H9 (cell line): ENCODE data around the gene ERP44. TPM values are rescaled to one million over a fixed set of nuclear protein-coding genes. Genes with fewer than 3 reads are reported as not detected.

Experiments
- DNase-seq: peaks from one replicate; pipeline ENCODE4 v3.0.0-alpha.2; 2017
- H2AFZ ChIP-seq: one replicate; pipeline ENCODE4 v1.6.1; 2013; ENCODE audit warnings: mild to moderate bottlenecking, low read length, control low read depth, moderate library complexity
- H2AK5ac ChIP-seq: 2 replicates; pipeline ENCODE4 v1.6.1; 2013; ENCODE audit warnings: low read length, control low read depth, mixed read lengths; ENCODE audit not compliant: insufficient read length
- H2BK120ac ChIP-seq: one replicate; pipeline ENCODE4 v1.6.1; 2013; ENCODE audit warnings: low read depth, mild to moderate bottlenecking, low read length, control low read depth, inconsistent platforms; ENCODE audit not compliant: poor library complexity, severe bottlenecking
- H2BK12ac ChIP-seq: 2 replicates; pipeline ENCODE4 v1.6.1; 2013; ENCODE audit warnings: low read length, control low read depth, mixed read lengths, low read depth; ENCODE audit not compliant: insufficient read length
- H2BK15ac ChIP-seq: 2 replicates; pipeline ENCODE4 v1.6.1; 2013; ENCODE audit warnings: low read depth, low read length, control low read depth
- H2BK20ac ChIP-seq: one replicate; pipeline ENCODE4 v1.6.1; 2013; ENCODE audit warnings: low read depth, mild to moderate bottlenecking, low read length, control low read depth, inconsistent platforms; ENCODE audit not compliant: poor library complexity, severe bottlenecking
- H2BK5ac ChIP-seq: 2 replicates; pipeline ENCODE4 v1.6.1; 2013; ENCODE audit warnings: low read length, control low read depth, mixed read lengths; ENCODE audit not compliant: insufficient read length
- H3K14ac ChIP-seq: 2 replicates; pipeline ENCODE4 v1.6.1; 2013; ENCODE audit warnings: low read length, control low read depth; ENCODE audit not compliant: insufficient read depth
- H3K18ac ChIP-seq: 2 replicates; pipeline ENCODE4 v1.6.1; 2013; ENCODE audit warnings: low read depth, mild to moderate bottlenecking, mixed read lengths, low read length, control low read depth; ENCODE audit not compliant: insufficient read length
- H3K23ac ChIP-seq: 2 replicates; pipeline ENCODE4 v1.6.1; 2013; ENCODE audit warnings: low read length, control low read depth, mixed read lengths, low read depth; ENCODE audit not compliant: insufficient read length
- H3K23me2 ChIP-seq: 2 replicates; pipeline ENCODE4 v1.6.1; 2013; ENCODE audit warnings: low read depth, mild to moderate bottlenecking, mixed read lengths, low read length, control low read depth; ENCODE audit not compliant: insufficient read length, poor library complexity, severe bottlenecking
- H3K27ac ChIP-seq: 2 replicates; pipeline ENCODE4 v1.5.1; 2013; ENCODE audit warnings: low read length, control low read depth, mixed read lengths, low read depth; ENCODE audit not compliant: insufficient read length
- H3K27me3 ChIP-seq: 2 replicates; pipeline ENCODE4 v1.6.1; 2013; ENCODE audit warnings: low read length, control low read depth, inconsistent platforms; ENCODE audit not compliant: insufficient read depth
- H3K4ac ChIP-seq: 2 replicates; pipeline ENCODE4 v1.6.1; 2013; ENCODE audit warnings: low read depth, mild to moderate bottlenecking, control low read depth, inconsistent platforms, low read length, moderate library complexity
- H3K4me1 ChIP-seq: 2 replicates; pipeline ENCODE4 v1.6.1; 2013; ENCODE audit warnings: low read length, control low read depth, inconsistent platforms; ENCODE audit not compliant: insufficient read depth
- H3K4me2 ChIP-seq: 2 replicates; pipeline ENCODE4 v1.6.1; 2013; ENCODE audit warnings: low read length, control low read depth, mixed read lengths; ENCODE audit not compliant: insufficient read length, insufficient read depth
- H3K56ac ChIP-seq: 2 replicates; pipeline ENCODE4 v1.6.1; 2013; ENCODE audit warnings: low read depth, mild to moderate bottlenecking, mixed read lengths, low read length, control low read depth; ENCODE audit not compliant: insufficient read length
- H3K79me1 ChIP-seq: 2 replicates; pipeline ENCODE4 v1.6.1; 2013; ENCODE audit warnings: low read depth, mild to moderate bottlenecking, moderate library complexity, low read length, control low read depth, inconsistent platforms; ENCODE audit not compliant: insufficient read depth, poor library complexity, severe bottlenecking
- H3K79me2 ChIP-seq: 2 replicates; pipeline ENCODE4 v1.6.1; 2013; ENCODE audit warnings: low read length, control low read depth, inconsistent platforms; ENCODE audit not compliant: insufficient read depth
- H3K9ac ChIP-seq: 2 replicates; pipeline ENCODE4 v1.6.1; 2013; ENCODE audit warnings: low read length, control low read depth, mixed read lengths; ENCODE audit not compliant: insufficient read length; ENCODE audit errors: extremely low read depth
- H3K9me3 ChIP-seq: one replicate; pipeline ENCODE4 v1.6.1; 2013; ENCODE audit warnings: low read depth, low read length, inconsistent platforms; ENCODE audit not compliant: control insufficient read depth
- H3T11ph ChIP-seq: one replicate; pipeline ENCODE4 v1.6.1; 2013; ENCODE audit warnings: mild to moderate bottlenecking, low read length, control low read depth, inconsistent platforms
- H4K20me1 ChIP-seq: one replicate; pipeline ENCODE4 v1.6.1; 2013; ENCODE audit not compliant: control insufficient read depth, insufficient read length, insufficient read depth
- H4K5ac ChIP-seq: 2 replicates; pipeline ENCODE4 v1.6.1; 2013; ENCODE audit warnings: low read depth, mild to moderate bottlenecking, mixed read lengths, low read length, control low read depth; ENCODE audit not compliant: insufficient read length
- H4K8ac ChIP-seq: replicated peaks from 2 replicates; pipeline ENCODE4 v1.6.1; 2013; ENCODE audit warnings: low read length, control low read depth, mixed read lengths, low read depth; ENCODE audit not compliant: insufficient read length
- H4K91ac ChIP-seq: 2 replicates; pipeline ENCODE4 v1.6.1; 2013; ENCODE audit warnings: low read depth, mild to moderate bottlenecking, moderate library complexity, mixed read lengths, low read length, control low read depth; ENCODE audit not compliant: insufficient read length
- H3K27ac Mint-ChIP-seq, 3 experiments: 2 replicates in 2 of 3; 3 replicates in 1 of 3; pipeline ENCODE4 v1.8.0; 2020 to 2021; ENCODE audit warnings: mixed read lengths in 3 of 3, mild to moderate bottlenecking in 1 of 3, moderate library complexity in 1 of 3
- H3K27me3 Mint-ChIP-seq: 2 replicates; pipeline ENCODE4 v1.8.0; 2021; ENCODE audit warnings: low read depth, mild to moderate bottlenecking, moderate library complexity, mixed read lengths
- H3K36me3 Mint-ChIP-seq, 3 experiments: 2 replicates in 2 of 3; 3 replicates in 1 of 3; pipeline ENCODE4 v1.8.0; 2020 to 2021; ENCODE audit warnings: low read depth in 3 of 3, mixed read lengths in 3 of 3; ENCODE audit not compliant: insufficient read depth in 1 of 3
- H3K4me1 Mint-ChIP-seq, 2 experiments: 2 replicates each; pipeline ENCODE4 v1.8.0; 2020; ENCODE audit warnings: mixed read lengths in 2 of 2
- H3K4me3 Mint-ChIP-seq, 2 experiments: 2 replicates in 1 of 2; 3 replicates in 1 of 2; pipeline ENCODE4 v1.8.0; 2020 to 2021; ENCODE audit warnings: mild to moderate bottlenecking in 2 of 2, mixed read lengths in 2 of 2, moderate library complexity in 1 of 2
- H3K9me3 Mint-ChIP-seq, 2 experiments: 2 replicates in 1 of 2; 3 replicates in 1 of 2; pipeline ENCODE4 v1.8.0; 2020; ENCODE audit warnings: mild to moderate bottlenecking in 2 of 2, mixed read lengths in 2 of 2, moderate library complexity in 1 of 2
- CTCF ChIP-seq: fragments of 200-600 bp; sonication (generic); conservative IDR thresholded peaks from 3 replicates; pipeline ENCODE4 v1.8.0; 2021; ENCODE audit warnings: antibody characterized with exemption, mild to moderate bottlenecking
- total RNA-seq: library from RNA; stranded (reverse); gene quantifications from 2 replicates; pipeline ENCODE4 v1.2.1, GENCODE V29; 2021

Gene ERP44
- total RNA-seq, 1 experiment from 2014 or later: 15.4 TPM

- Mint-ChIP-seq H3K27me3 (no peaks in the 10 kb centered on the region; the same call in 1 of the 2 replicates), H3K4me1 (peaks cover 10 to 12% of the 10 kb centered on the region in 2 experiments), H3K9me3 (peaks cover 29 to 30% of the 10 kb centered on the region in 2 experiments), H3K4me3 (no peak overlapping the region), H3K27ac (no peak overlapping the region), H3K36me3 (peaks cover 22 to 38% (median 37%) of the 10 kb centered on the region in 3 experiments)
- Histone ChIP-seq H3K56ac (no peak overlapping the region), H2BK12ac (no peak overlapping the region), H3K9me3 (no peaks in the 10 kb centered on the region), H3T11ph (no peak overlapping the region), H3K9ac (no peak overlapping the region), H2BK120ac (no peak overlapping the region), H4K8ac (no peak overlapping the region), H3K23me2 (no peaks in the 10 kb centered on the region), H3K27ac (no peak overlapping the region), H2AFZ (no peak overlapping the region), H3K79me1 (no peaks in the 10 kb centered on the region), H3K23ac (no peak overlapping the region), H3K4me2 (no peak overlapping the region), H3K79me2 (no peaks in the 10 kb centered on the region), H2BK15ac (no peak overlapping the region), H4K5ac (no peak overlapping the region), H3K27me3 (no peaks in the 10 kb centered on the region), H3K18ac (no peak overlapping the region), H4K20me1 (no peaks in the 10 kb centered on the region), H4K91ac (no peak overlapping the region), H3K4me1 (no peaks in the 10 kb centered on the region), H3K14ac (no peak overlapping the region), H2BK5ac (no peak overlapping the region), H3K4ac (no peak overlapping the region), H2BK20ac (no peak overlapping the region), H2AK5ac (no peak overlapping the region)
- no peak for TF ChIP-seq CTCF
- DNase-seq: no peak
Measured at GRCh38 chr9:99986642-99987041, 112.2 kb downstream of the ERP44 start.
